ENCODE measurements around the gene DCLK1.

DNA sequence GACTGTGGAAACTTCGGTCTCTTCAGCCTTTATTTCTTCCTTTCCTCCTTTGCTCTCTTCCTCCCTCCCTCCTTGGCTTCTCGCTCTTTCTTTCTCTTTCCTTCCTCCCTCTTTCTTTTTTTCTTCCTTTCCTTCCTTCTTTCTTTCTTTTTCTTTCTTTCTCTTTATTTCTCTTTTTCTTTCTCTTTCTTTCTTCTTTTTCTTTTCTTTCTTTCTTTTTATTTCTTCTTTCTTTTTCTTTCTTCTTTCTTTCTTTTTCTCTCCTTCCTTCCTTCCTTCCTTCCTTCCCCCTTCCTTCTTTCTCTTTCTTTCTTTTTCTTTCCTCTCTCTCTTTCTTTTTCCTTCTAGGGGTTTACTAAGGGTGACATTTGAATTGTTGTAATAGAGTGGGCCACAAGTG, 364.5 kb downstream of the DCLK1 start:
- TF ChIP-seq, protein P1, sequence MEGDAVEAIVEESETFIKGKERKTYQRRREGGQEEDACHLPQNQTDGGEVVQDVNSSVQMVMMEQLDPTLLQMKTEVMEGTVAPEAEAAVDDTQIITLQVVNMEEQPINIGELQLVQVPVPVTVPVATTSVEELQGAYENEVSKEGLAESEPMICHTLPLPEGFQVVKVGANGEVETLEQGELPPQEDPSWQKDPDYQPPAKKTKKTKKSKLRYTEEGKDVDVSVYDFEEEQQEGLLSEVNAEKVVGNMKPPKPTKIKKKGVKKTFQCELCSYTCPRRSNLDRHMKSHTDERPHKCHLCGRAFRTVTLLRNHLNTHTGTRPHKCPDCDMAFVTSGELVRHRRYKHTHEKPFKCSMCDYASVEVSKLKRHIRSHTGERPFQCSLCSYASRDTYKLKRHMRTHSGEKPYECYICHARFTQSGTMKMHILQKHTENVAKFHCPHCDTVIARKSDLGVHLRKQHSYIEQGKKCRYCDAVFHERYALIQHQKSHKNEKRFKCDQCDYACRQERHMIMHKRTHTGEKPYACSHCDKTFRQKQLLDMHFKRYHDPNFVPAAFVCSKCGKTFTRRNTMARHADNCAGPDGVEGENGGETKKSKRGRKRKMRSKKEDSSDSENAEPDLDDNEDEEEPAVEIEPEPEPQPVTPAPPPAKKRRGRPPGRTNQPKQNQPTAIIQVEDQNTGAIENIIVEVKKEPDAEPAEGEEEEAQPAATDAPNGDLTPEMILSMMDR (IDR thresholded peaks at IDR 0.05), result no peak
- no peak for TF ChIP-seq POLR2A (IDR thresholded peaks at IDR 0.05)

Data from esophagus squamous epithelium (tissue), 4 donors.